GM19328 (cell line): ENCODE results near the gene TRAPPC1.

Experiments used
- ATAC-seq: cut with Tn5 transposase; IDR thresholded peaks from one replicate; pipeline ENCODE4 v1.9.1; 2021; ENCODE audit warnings: mild to moderate bottlenecking, moderate library complexity; ENCODE audit not compliant: unreplicated experiment

TRAPPC1 gene

GRCh38 chr17:7943291-7943690 is 11.5 kb upstream of the TRAPPC1 start:
- no peak for ATAC-seq

DNA sequence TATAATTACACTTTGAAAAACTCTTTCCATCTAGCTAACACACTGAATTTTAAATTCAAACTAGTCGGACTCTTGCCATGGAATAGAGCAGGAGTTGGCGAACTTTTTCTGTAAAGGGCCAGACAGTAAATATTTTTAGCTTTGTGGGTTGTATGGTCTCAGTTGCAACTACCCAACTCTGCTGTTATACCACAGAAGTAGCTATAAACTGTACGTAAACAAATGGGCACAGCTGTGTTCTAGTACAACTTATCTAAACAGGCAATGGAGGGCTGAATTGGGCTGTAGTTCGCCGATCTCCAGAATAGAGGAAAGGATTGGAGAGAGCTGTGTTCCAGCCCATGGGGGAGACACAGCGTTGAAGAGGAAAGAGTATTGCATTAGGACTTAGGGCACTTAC is 9.0 kb upstream of the TRAPPC1 start:
- ATAC-seq: no peak

DNA sequence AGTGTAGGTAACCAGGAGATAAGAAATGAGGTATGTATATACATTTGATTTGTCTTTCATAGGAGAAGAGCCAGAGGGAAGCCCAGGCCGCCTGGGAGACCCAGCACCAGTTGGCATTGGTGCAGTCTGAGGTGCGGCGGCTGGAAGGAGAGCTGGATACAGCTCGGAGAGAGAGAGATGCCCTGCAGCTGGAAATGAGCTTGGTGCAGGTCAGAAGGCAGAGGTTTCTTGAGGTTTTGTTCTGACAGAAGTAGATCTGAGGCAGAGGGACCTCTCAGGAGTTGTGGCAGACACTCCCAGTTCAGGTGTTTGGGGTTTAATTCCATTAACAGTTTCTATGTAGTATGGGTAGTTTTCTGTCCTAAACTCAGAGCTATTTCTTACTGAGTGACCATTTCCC is 8.3 kb upstream of the TRAPPC1 start:
- no peak for ATAC-seq

GRCh38 chr17:7935859-7936258 is 4.1 kb upstream of the TRAPPC1 start:
- no peak for ATAC-seq

GRCh38 chr17:7932949-7933348 is 1.2 kb upstream of the TRAPPC1 start:
- ATAC-seq: no peak

- no peak for ATAC-seq
Observed at GRCh38 chr17:7932483-7932891, 741 bp upstream of the TRAPPC1 start.

GRCh38 chr17:7930841-7931631 is 710 bp downstream of the TRAPPC1 start:
- ATAC-seq: no peak

DNA sequence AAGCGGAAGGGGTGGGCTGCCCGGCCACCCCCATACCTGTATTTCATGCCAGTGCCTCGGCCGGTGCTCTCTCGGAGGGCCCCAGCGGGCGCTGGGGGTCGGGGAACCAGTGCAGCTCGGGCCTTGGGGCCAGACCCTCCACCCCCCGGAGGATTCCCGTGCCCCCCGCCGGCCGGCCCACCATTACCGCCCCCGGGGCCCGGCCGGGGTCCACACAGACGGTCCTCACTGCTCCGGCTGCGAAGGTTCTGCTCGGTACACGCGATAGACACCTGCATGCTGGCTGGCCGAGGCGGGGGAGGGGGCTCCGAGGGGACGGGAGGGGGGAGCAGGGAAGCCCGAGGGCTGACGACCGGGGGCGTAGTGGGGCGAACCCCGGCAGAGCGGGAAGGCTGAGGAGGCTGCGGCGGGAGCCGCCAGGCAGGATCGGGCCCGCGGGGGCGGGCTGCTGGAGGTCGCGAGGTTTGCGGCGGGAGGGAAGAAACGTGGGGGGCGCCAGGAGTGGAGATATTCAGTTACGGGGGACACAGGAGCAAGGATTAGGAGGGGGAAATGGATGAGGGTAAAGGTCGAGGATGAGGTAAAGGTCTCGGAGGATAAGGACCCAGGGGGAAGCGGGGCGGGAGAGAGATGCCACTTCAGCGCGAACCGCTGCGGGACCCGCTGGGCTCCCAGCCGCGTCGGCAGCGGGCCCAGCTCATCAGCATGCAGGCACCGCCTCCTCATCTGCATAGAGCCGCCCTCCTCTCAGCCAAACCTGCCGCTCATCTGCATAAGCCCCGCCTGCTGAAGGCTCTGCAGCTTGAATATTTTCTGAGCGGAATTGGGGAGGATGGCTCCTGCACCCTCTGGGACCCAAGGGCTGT is 2.4 kb downstream of the TRAPPC1 start, which contains the start of gene KCNAB3:
Gene KCNAB3, minus strand, starts transcription at position 699 of the 866 bp plus-strand sequence. Its CDS starts 421 bp downstream, at position 278.
- ATAC-seq: no peak

DNA sequence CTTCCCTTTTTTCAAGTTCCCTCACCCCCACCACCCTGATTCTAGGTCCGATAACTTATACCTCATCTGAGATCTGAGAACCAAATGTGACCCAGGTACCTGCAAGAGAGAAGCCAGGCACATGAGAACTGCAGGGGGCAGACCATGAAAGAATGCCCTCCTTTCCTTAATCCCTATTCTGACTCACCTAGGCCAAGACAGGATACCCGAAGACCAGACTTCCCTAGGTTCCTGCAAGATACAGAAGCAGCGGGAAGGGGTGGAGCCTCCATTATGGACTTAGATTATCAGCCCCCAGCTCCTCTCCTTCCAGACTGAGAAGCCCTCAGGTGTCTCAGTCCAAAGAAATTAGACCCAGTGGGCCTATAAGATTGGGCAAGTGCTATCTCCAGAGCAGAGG is 4.2 kb downstream of the TRAPPC1 start:
- no peak for ATAC-seq

GRCh38 chr17:7922845-7923628 is 8.7 kb downstream of the TRAPPC1 start:
- ATAC-seq: no peak

DNA sequence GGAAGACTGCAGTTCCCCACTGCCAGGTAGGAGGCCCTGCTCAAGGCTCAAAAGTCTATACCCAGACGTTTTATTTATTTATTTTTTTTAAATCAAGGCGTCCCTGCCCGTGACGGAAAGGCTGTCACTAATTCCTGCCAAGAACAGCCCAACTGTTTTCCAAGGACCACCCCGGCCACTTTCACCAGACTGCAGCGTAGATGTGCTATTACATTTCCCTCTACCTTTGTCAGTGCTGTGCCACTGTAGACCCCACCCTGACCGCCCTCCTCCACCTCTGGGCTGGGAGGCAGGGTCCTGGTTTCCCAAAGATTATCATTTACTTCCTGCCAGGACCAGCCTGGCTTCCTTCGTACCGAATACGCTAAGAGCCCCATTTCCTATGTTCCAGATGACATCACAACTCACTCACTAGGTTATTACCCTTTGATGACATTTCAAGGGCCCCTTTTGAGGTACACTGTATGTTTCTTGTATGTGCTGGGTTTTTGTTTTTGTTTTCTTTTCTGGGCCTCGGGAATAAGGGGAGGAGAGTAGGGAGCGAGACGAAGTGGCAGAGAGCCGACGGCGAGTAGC is 9.4 kb downstream of the TRAPPC1 start:
- ATAC-seq: no peak

DNA sequence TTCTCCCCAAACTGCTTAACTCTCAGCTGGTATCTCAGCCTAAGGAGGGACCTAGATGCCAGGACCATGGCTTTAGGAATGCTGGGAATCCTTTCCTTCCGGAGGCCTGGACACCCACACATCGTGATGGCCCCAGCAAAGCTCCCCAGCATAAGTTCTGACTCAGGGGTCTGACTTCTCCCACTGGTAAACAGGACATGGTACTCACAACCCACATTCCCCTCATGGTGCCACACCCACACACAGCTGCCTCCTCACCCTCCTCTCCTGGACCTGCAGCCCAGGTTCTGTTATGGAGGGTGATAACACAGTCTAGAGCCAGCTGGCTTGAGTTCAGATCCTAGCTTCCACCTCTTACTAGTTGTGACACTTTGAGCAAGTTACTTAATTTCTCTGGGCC is 14.9 kb downstream of the TRAPPC1 start:
- ATAC-seq: no peak

GRCh38 chr17:7916385-7916682 is 15.4 kb downstream of the TRAPPC1 start:
- ATAC-seq: no peak

- peak; percentile 66 for ATAC-seq
Observed at GRCh38 chr17:7915611-7916384, 15.9 kb downstream of the TRAPPC1 start, which contains the start of gene RNF227. Gene RNF227, minus strand, starts transcription at chr17:7916289. Its CDS starts 94 bp downstream, at chr17:7916195.

GRCh38 chr17:7915179-7915610 is 16.6 kb downstream of the TRAPPC1 start:
- ATAC-seq: no peak

DNA sequence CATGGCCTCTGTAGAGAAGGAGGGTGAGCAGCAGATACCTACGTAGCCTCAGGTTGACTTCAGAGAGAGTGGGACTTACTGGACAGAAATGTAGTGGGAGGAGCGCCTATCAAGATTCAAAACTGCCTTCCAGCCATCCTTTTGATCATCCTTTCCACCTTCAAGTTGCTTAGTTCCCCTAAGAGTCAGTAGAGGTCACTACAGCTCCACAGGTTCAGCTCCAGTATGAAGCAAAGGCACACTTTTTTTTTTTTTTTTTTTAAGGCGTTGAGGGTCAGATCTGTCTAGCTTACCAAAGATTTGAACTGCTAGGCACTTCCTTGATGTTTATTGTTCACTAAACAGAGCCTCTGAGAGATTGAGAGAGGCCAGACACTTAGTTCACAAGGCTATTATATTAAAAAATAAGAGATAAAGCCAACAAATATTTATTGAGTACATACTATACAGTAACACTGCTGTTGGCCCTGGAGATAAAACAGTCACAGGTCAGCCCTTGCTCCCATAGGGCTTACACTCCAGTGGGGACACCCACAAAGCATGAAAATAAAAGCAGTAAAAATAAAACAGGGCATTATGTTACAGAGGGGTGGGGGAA is 18.7 kb downstream of the TRAPPC1 start:
- no peak for ATAC-seq

DNA sequence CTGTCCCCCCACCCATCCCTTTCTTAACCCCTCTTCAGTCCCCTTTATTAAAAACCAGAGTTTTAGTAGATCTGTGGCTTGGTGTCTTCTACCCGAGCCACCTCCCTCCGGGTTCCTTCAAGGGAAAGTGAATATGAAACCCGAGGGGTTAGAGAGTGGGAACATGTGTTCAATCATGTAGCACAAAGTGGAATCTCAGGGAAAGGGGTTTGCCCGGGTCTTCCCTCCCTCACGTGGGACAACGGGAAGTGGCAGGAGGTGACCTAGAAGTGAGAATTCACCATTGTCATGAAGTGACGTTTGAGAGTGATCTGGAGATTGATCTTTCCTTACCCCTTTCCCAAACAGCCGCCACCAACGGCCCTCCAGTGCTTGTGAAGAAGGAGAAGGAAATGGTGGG is 20.6 kb downstream of the TRAPPC1 start:
- no peak for ATAC-seq

DNA sequence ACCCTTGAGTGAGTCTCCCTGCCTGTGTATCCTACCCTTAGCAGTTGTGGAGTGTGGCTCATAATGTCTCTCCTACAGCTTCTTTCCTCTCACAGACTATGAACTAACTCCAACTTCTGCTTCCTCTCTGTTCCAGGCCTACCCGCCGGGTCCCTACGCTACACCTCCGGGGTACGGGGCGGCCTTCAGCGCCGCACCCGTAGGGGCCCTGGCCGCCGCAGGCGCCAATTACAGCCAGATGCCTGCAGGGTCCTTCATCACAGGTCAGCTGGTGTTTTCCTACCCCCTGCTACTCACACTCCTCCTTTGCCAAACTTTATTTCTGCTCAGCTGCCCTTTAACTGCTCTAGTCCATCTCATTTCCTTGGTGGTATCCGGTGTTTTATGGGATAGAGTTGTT is 21.0 kb downstream of the TRAPPC1 start:
- ATAC-seq: no peak

DNA sequence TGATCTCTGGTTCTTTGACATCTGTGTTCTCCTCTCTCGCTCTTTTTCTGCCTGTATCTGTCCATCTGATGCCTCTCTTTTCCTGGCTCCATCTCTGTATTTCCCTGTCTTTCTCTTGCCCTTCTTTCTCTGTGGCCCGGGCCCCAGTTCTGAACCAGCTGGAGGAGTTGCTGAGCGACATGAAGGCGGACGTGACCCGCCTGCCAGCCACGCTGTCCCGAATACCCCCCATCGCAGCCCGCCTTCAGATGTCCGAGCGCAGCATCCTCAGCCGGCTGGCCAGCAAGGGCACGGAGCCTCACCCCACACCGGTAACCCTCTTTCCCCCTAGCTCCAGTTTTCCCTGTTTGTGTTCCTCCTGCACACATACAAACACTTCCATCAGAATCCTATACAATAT is 21.5 kb downstream of the TRAPPC1 start:
- ATAC-seq: no peak

DNA sequence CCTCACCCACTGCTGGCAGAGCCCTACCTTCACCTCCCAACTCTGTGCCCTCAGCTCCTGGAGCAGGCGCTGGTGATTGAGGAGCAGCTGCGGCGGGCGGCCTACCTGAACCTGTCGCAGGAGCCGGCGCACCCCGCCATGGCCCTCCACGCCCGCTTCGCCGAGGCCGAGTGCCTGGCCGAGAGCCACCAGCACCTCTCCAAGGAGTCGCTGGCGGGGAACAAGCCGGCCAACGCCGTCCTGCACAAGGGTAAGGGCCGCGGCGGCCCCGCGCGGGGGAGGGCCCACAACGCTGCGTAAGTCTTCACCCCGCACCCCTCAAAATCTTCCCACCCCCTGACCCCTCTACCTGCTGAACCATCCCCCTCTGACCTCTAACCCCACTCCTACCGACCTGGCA is 22.7 kb downstream of the TRAPPC1 start:
- no peak for ATAC-seq
